Sigmoid colon (tissue), 7 donors: ENCODE data around the gene GCGR. TPM values are rescaled to one million over a fixed set of nuclear protein-coding genes. Genes with fewer than 3 reads are reported as not detected.

Experiments used
- DNase-seq: peaks from one replicate; pipeline ENCODE4 v3.0.0-alpha.2; 2019
- H3K27ac ChIP-seq, 4 donors: fragments of 200-600 bp; sonication (generic); one replicate each; pipeline ENCODE4 v1.5.1; 2016 to 2019; ENCODE audit warnings: mild to moderate bottlenecking in 1 of 4
- H3K27me3 ChIP-seq, 3 donors: fragments of 200-600 bp; sonication (generic); one replicate each; pipeline ENCODE4 v1.5.1; 2019; ENCODE audit warnings: mild to moderate bottlenecking in 1 of 3
- H3K36me3 ChIP-seq, 4 donors: fragments of 200-600 bp; sonication (generic); one replicate each; pipeline ENCODE4 v1.5.1; 2016 to 2019
- H3K4me1 ChIP-seq, 4 donors: fragments of 200-600 bp; sonication (generic); one replicate each; pipeline ENCODE4 v1.5.1; 2017 to 2019
- H3K4me3 ChIP-seq, 4 donors: fragments of 200-600 bp; sonication (generic); one replicate each; pipeline ENCODE4 v1.5.1; 2017 to 2019; ENCODE audit warnings: mild to moderate bottlenecking in 2 of 4, moderate library complexity in 1 of 4
- H3K9me3 ChIP-seq, 4 donors: fragments of 200-600 bp in 3 of 4; sonication (generic) in 3 of 4; one replicate each; pipeline versions ENCODE4 v1.5.1 to v1.6.1; 2013 to 2019
- CTCF ChIP-seq, 4 experiments: fragments of 450-650 bp in 3 of 4; fragments of 200-600 bp in 1 of 4; IDR thresholded peaks; one replicate each; pipeline ENCODE4 v1.5.1; 2016 to 2019; ENCODE audit warnings: antibody characterized with exemption in 4 of 4, mild to moderate bottlenecking in 3 of 4, moderate library complexity in 2 of 4
- EP300 ChIP-seq, 4 donors: sonication (generic); formaldehyde crosslinking; IDR thresholded peaks; one replicate each; pipeline ENCODE4 v1.6.1; 2017; ENCODE audit warnings: antibody characterized with exemption in 4 of 4
- POLR2A ChIP-seq, 2 donors: fragments of 450-650 bp; IDR thresholded peaks; one replicate each; pipeline ENCODE4 v1.6.1; 2016; ENCODE audit warnings: antibody characterized with exemption in 2 of 2, mild to moderate bottlenecking in 2 of 2, moderate library complexity in 2 of 2
- POLR2AphosphoS5 ChIP-seq, 4 donors: sonication (generic); formaldehyde crosslinking; IDR thresholded peaks; one replicate each; pipeline ENCODE4 v1.6.1; 2017; ENCODE audit warnings: antibody characterized with exemption in 4 of 4
- WGBS, 2 donors: extraction: QIAGEN DNeasy Blood & Tissue Kit; methylation state at CpG; one replicate each; pipeline ENCODE4 v1.1.7; 2013; 5-methylcytosine and 5-hydroxymethylcytosine counted together
- intact Hi-C: fragments of 100-400 bp; cut with DNase I; formaldehyde crosslinking; loops from one replicate; pipeline ENCODE4 v1.15.1; 2023
- polyA plus RNA-seq, 3 donors: library from polyadenylated mRNA; stranded (reverse); fragments of 200-250 nt; gene quantifications; one replicate each; pipeline ENCODE4 v1.2.3, GENCODE V29; 2013
- total RNA-seq, 4 donors: library from RNA; depleted of rRNA; stranded (reverse); fragments of >200 nt; gene quantifications; one replicate each; pipeline ENCODE4 v1.1.0, GENCODE V29; 2016
- donor health status: healthy with polysubstance abuse.
- donor health status: Bipolar disorder and iron deficiency.
- donor health status: healthy.

The GCGR gene
- total and polyA plus RNA-seq, 7 donors = 0.27 to 1.4 (median 0.96) TPM; not detected in 2

GRCh38 chr17:81863123-81863675 is 59.2 kb downstream of the GCGR start:
- H3K4me3 ChIP-seq = no peak overlapping the region
- peaks cover 0 to 67% (median 51%) of the 10 kb centered on the region in 4 donors for H3K4me1 ChIP-seq
- H3K9me3 ChIP-seq = no peaks in the 10 kb centered on the region
- TF ChIP-seq CTCF (IDR thresholded peaks at IDR 0.05) (no peak), EP300 (IDR thresholded peaks at IDR 0.05) (no peak), POLR2AphosphoS5 (IDR thresholded peaks at IDR 0.05) (no peak), POLR2A (IDR thresholded peaks at IDR 0.05) (no peak)
- peaks cover under 1 to 36% (median 2%) of the 10 kb centered on the region in 4 donors for H3K36me3 ChIP-seq
- no peaks in the 10 kb centered on the region for H3K27me3 ChIP-seq
- no peak overlapping the region for H3K27ac ChIP-seq
- no peak for DNase-seq
- WGBS, 2 donors = 80 to 90% methylated on average over 6 of the region's 6 CpGs
- intact Hi-C loops = loop anchor here (5.0 kb wide), 1 partner anchor 41 kb away; no protein-coding TSS in a partner anchor

Other genes starting within 250 kb of the GCGR start
- gene NPLOC4, start 167.0 kb upstream of the GCGR start, total RNA-seq = 10 to 100 TPM; 47.1 to 59.7 (median 52.6) TPM
- 10 to 100 TPM; 19.8 to 52.7 (median 34.9) TPM for gene NPLOC4, start 167.0 kb upstream of the GCGR start, polyA plus RNA-seq
- 1 to 10 TPM in 1 of 4 donors, under 1 TPM in 3; 0.36 to 1.7 (median 0.67) TPM for gene TSPAN10, start 167.0 kb upstream of the GCGR start, total RNA-seq
- under 1 TPM; 0.46 to 0.76 (median 0.60) TPM for gene TSPAN10, start 167.0 kb upstream of the GCGR start, polyA plus RNA-seq
- 1 to 10 TPM in 1 of 4 donors, not detected in 3; 3.7 TPM for gene PDE6G, start 147.6 kb upstream of the GCGR start, total RNA-seq
- gene PDE6G, start 147.6 kb upstream of the GCGR start, polyA plus RNA-seq = 1 to 10 TPM in 2 of 3 donors, not detected in 1; 2.3 to 4.4 TPM
- gene OXLD1, start 137.5 kb upstream of the GCGR start, total RNA-seq = 10 to 100 TPM; 14.4 to 36.2 (median 26.8) TPM
- gene OXLD1, start 137.5 kb upstream of the GCGR start, polyA plus RNA-seq = 10 to 100 TPM; 40.8 to 57.5 (median 54.1) TPM
- 10 to 100 TPM in 1 of 4 donors, 1 to 10 TPM in 3; 5.5 to 10.7 (median 9.0) TPM for gene CCDC137, start 137.4 kb upstream of the GCGR start, total RNA-seq
- gene CCDC137, start 137.4 kb upstream of the GCGR start, polyA plus RNA-seq = 10 to 100 TPM in 2 of 3 donors, 1 to 10 TPM in 1; 9.0 to 31.1 (median 13.4) TPM
- 10 to 100 TPM; 27.7 to 51.7 (median 47.7) TPM for gene ARL16, start 120.4 kb upstream of the GCGR start, total RNA-seq
- 10 to 100 TPM; 24.5 to 42.3 (median 36.6) TPM for gene ARL16, start 120.4 kb upstream of the GCGR start, polyA plus RNA-seq
- 100 to 1,000 TPM in 1 of 4 donors, 10 to 100 TPM in 3; 36.7 to 143 (median 42.5) TPM for gene HGS, start 120.1 kb upstream of the GCGR start, total RNA-seq
- 100 to 1,000 TPM in 1 of 3 donors, 10 to 100 TPM in 2; 52.9 to 111 (median 87.7) TPM for gene HGS, start 120.1 kb upstream of the GCGR start, polyA plus RNA-seq
- gene MRPL12, start 100.8 kb upstream of the GCGR start, total RNA-seq = 10 to 100 TPM; 31.0 to 56.4 (median 39.5) TPM
- 100 to 1,000 TPM; 204 to 258 (median 237) TPM for gene MRPL12, start 100.8 kb upstream of the GCGR start, polyA plus RNA-seq
- gene SLC25A10, start 91.9 kb upstream of the GCGR start, total RNA-seq = 1 to 10 TPM in 3 of 4 donors, under 1 TPM in 1; 0.99 to 7.1 (median 3.7) TPM
- 10 to 100 TPM; 59.5 to 63.2 (median 60.6) TPM for gene SLC25A10, start 91.9 kb upstream of the GCGR start, polyA plus RNA-seq
- gene MCRIP1, start 29.1 kb downstream of the GCGR start, total RNA-seq = 100 to 1,000 TPM; 116 to 129 (median 122) TPM
- 10 to 100 TPM; 37.0 to 82.9 (median 78.0) TPM for gene MCRIP1, start 29.1 kb downstream of the GCGR start, polyA plus RNA-seq
- not detected for gene PPP1R27, start 30.9 kb downstream of the GCGR start, total RNA-seq
- gene PPP1R27, start 30.9 kb downstream of the GCGR start, polyA plus RNA-seq = under 1 TPM in 1 of 3 donors, not detected in 2; 0.50 TPM
- gene P4HB, start 56.4 kb downstream of the GCGR start, total RNA-seq = 100 to 1,000 TPM; 201 to 338 (median 268) TPM
- gene P4HB, start 56.4 kb downstream of the GCGR start, polyA plus RNA-seq = 100 to 1,000 TPM; 153 to 750 (median 227) TPM
- gene ARHGDIA, start 67.2 kb downstream of the GCGR start, total RNA-seq = 10 to 100 TPM; 67.0 to 99.5 (median 74.1) TPM
- 100 to 1,000 TPM; 252 to 452 (median 385) TPM for gene ARHGDIA, start 67.2 kb downstream of the GCGR start, polyA plus RNA-seq
- gene ALYREF, start 87.4 kb downstream of the GCGR start, total RNA-seq = 10 to 100 TPM; 39.2 to 44.0 (median 42.6) TPM
- gene ALYREF, start 87.4 kb downstream of the GCGR start, polyA plus RNA-seq = 10 to 100 TPM; 30.6 to 91.4 (median 35.4) TPM
- 100 to 1,000 TPM in 3 of 4 donors, 10 to 100 TPM in 1; 93.3 to 185 (median 158) TPM for gene ANAPC11, start 87.6 kb downstream of the GCGR start, total RNA-seq
- 100 to 1,000 TPM; 198 to 203 (median 202) TPM for gene ANAPC11, start 87.6 kb downstream of the GCGR start, polyA plus RNA-seq
- 1 to 10 TPM in 1 of 4 donors, under 1 TPM in 2, not detected in 1; 0.27 to 1.8 (median 0.71) TPM for gene NPB, start 98.1 kb downstream of the GCGR start, total RNA-seq
- gene NPB, start 98.1 kb downstream of the GCGR start, polyA plus RNA-seq = under 1 TPM in 1 of 3 donors, not detected in 2; 0.87 TPM
- 10 to 100 TPM; 11.4 to 24.6 (median 19.3) TPM for gene PCYT2, start 107.2 kb downstream of the GCGR start, total RNA-seq
- 10 to 100 TPM; 21.6 to 86.4 (median 40.7) TPM for gene PCYT2, start 107.2 kb downstream of the GCGR start, polyA plus RNA-seq
- gene SIRT7, start 114.0 kb downstream of the GCGR start, total RNA-seq = 10 to 100 TPM; 11.4 to 31.6 (median 14.1) TPM
- 10 to 100 TPM; 28.8 to 62.2 (median 39.1) TPM for gene SIRT7, start 114.0 kb downstream of the GCGR start, polyA plus RNA-seq
- gene MAFG, start 123.6 kb downstream of the GCGR start, total RNA-seq = 10 to 100 TPM; 16.4 to 21.9 (median 17.0) TPM
- 10 to 100 TPM in 1 of 3 donors, 1 to 10 TPM in 2; 8.8 to 21.9 (median 9.0) TPM for gene MAFG, start 123.6 kb downstream of the GCGR start, polyA plus RNA-seq
- 1 to 10 TPM; 1.1 to 9.1 (median 2.8) TPM for gene PYCR1, start 133.2 kb downstream of the GCGR start, total RNA-seq
- gene PYCR1, start 133.2 kb downstream of the GCGR start, polyA plus RNA-seq = 10 to 100 TPM; 34.2 to 64.9 (median 49.7) TPM
- gene MYADML2, start 143.1 kb downstream of the GCGR start, total RNA-seq = not detected
- not detected for gene MYADML2, start 143.1 kb downstream of the GCGR start, polyA plus RNA-seq
- not detected for gene NOTUM, start 157.0 kb downstream of the GCGR start, total RNA-seq
- gene NOTUM, start 157.0 kb downstream of the GCGR start, polyA plus RNA-seq = under 1 TPM in 1 of 3 donors, not detected in 2; 0.22 TPM
- gene ASPSCR1, start 173.5 kb downstream of the GCGR start, total RNA-seq = 10 to 100 TPM in 3 of 4 donors, 1 to 10 TPM in 1; 9.3 to 27.7 (median 19.3) TPM
- gene ASPSCR1, start 173.5 kb downstream of the GCGR start, polyA plus RNA-seq = 10 to 100 TPM; 23.4 to 35.9 (median 25.8) TPM
- 100 to 1,000 TPM in 3 of 4 donors, 10 to 100 TPM in 1; 78.4 to 164 (median 124) TPM for gene CENPX, start 218.7 kb downstream of the GCGR start, total RNA-seq
- 100 to 1,000 TPM; 249 to 273 (median 258) TPM for gene CENPX, start 218.7 kb downstream of the GCGR start, polyA plus RNA-seq
- 1 to 10 TPM; 5.3 to 8.8 (median 6.9) TPM for gene LRRC45, start 219.2 kb downstream of the GCGR start, total RNA-seq
- 10 to 100 TPM in 1 of 3 donors, 1 to 10 TPM in 2; 6.6 to 28.6 (median 6.7) TPM for gene LRRC45, start 219.2 kb downstream of the GCGR start, polyA plus RNA-seq
- gene RAC3, start 227.5 kb downstream of the GCGR start, total RNA-seq = 1 to 10 TPM in 3 of 4 donors, under 1 TPM in 1; 0.99 to 6.1 (median 2.8) TPM
- 10 to 100 TPM in 1 of 3 donors, 1 to 10 TPM in 1, under 1 TPM in 1; 0.60 to 11.8 (median 2.8) TPM for gene RAC3, start 227.5 kb downstream of the GCGR start, polyA plus RNA-seq
- gene DCXR, start 233.5 kb downstream of the GCGR start, total RNA-seq = 10 to 100 TPM; 44.3 to 94.8 (median 86.3) TPM
- 100 to 1,000 TPM; 130 to 163 (median 147) TPM for gene DCXR, start 233.5 kb downstream of the GCGR start, polyA plus RNA-seq
- 10 to 100 TPM; 31.7 to 37.4 (median 33.7) TPM for gene RFNG, start 247.7 kb downstream of the GCGR start, total RNA-seq
- 10 to 100 TPM; 13.6 to 38.6 (median 23.4) TPM for gene RFNG, start 247.7 kb downstream of the GCGR start, polyA plus RNA-seq
- 10 to 100 TPM; 64.6 to 75.4 (median 69.8) TPM for gene GPS1, start 247.7 kb downstream of the GCGR start, total RNA-seq
- 10 to 100 TPM; 67.3 to 83.6 (median 69.1) TPM for gene GPS1, start 247.7 kb downstream of the GCGR start, polyA plus RNA-seq